ENCODE measurements around the gene XPO1. TPM values are rescaled to one million over a fixed set of nuclear protein-coding genes. Genes with fewer than 3 reads are reported as not detected.

XPO1 gene
- total and polyA plus RNA-seq, 8 donors: 20.6 to 359 (median 69.4) TPM

GRCh38 chr2:61432990-61433389 is 105.2 kb downstream of the XPO1 start:
- 92 to 100% (median 99%) methylated on average over 3 of the region's 3 CpGs for WGBS, 5 donors
- no peak for TF ChIP-seq POLR2AphosphoS5 (IDR thresholded peaks at IDR 0.05)
- no peak for TF ChIP-seq EP300 (IDR thresholded peaks at IDR 0.05)
- TF ChIP-seq, protein P1, sequence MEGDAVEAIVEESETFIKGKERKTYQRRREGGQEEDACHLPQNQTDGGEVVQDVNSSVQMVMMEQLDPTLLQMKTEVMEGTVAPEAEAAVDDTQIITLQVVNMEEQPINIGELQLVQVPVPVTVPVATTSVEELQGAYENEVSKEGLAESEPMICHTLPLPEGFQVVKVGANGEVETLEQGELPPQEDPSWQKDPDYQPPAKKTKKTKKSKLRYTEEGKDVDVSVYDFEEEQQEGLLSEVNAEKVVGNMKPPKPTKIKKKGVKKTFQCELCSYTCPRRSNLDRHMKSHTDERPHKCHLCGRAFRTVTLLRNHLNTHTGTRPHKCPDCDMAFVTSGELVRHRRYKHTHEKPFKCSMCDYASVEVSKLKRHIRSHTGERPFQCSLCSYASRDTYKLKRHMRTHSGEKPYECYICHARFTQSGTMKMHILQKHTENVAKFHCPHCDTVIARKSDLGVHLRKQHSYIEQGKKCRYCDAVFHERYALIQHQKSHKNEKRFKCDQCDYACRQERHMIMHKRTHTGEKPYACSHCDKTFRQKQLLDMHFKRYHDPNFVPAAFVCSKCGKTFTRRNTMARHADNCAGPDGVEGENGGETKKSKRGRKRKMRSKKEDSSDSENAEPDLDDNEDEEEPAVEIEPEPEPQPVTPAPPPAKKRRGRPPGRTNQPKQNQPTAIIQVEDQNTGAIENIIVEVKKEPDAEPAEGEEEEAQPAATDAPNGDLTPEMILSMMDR (IDR thresholded peaks at IDR 0.05): no peak
- TF ChIP-seq POLR2A (IDR thresholded peaks at IDR 0.05): no peak
- no peak overlapping the region for H3K27ac ChIP-seq
- peaks cover 10 to 67% (median 39%) of the 10 kb centered on the region in 4 donors for H3K4me1 ChIP-seq
- H3K9me3 ChIP-seq: peaks cover 0 to 3% (median under 1%) of the 10 kb centered on the region in 4 donors
- H3K4me3 ChIP-seq: no peak overlapping the region
- no peak for DNase-seq
- intact Hi-C loops (cut with DNase I; ENCODE audit: low total_unique reads): no loop called here
- H3K36me3 ChIP-seq: no peaks in the 10 kb centered on the region
- H3K27me3 ChIP-seq: no peaks in the 10 kb centered on the region

DNA sequence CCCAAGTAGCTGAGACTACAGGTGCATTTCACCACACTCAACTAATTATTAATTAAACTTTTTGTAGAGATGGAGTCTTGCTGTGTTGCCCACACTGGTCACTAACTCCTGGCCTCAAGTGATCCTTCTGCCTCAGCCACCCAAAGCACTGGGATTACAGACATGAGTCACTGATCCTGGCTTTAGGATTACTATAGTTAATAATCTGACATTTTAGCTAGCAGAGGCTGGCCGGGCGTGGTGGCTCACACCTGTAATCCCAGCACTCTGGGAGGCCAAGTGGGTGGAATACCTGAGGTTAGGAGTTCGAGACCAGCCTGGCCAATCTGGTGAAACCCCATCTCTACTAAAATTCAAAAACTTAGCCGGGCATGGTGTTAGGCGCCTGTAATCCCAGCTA is 106.8 kb downstream of the XPO1 start:
- 96 to 98% (median 97%) methylated on average over 5 of the region's 5 CpGs for WGBS, 5 donors
- DNase-seq: no peak
- no peak overlapping the region for H3K4me3 ChIP-seq
- H3K27me3 ChIP-seq: no peaks in the 10 kb centered on the region
- H3K9me3 ChIP-seq: no peaks in the 10 kb centered on the region
- no peaks in the 10 kb centered on the region for H3K36me3 ChIP-seq
- H3K27ac ChIP-seq: no peak overlapping the region
- TF ChIP-seq EP300 (IDR thresholded peaks at IDR 0.05) (no peak), POLR2A (IDR thresholded peaks at IDR 0.05) (no peak), POLR2AphosphoS5 (IDR thresholded peaks at IDR 0.05) (no peak)
- TF ChIP-seq, protein P1 (IDR thresholded peaks at IDR 0.05): no peak
- H3K4me1 ChIP-seq: peaks cover 20 to 71% (median 36%) of the 10 kb centered on the region in 4 donors
- intact Hi-C loops (cut with DNase I; ENCODE audit: low total_unique reads): no loop called here

Other genes with a start within 250 kb of the XPO1 start
- gene USP34, start 67.3 kb downstream of the XPO1 start, total RNA-seq: 100 to 1,000 TPM in 3 of 5 donors, 10 to 100 TPM in 2; 49.0 to 300 (median 137) TPM
- gene USP34, start 67.3 kb downstream of the XPO1 start, polyA plus RNA-seq: 10 to 100 TPM; 21.1 to 43.9 (median 29.1) TPM